ENCODE measurements around the gene UPK3BL2. TPM values are rescaled to one million over a fixed set of nuclear protein-coding genes. Genes with fewer than 3 reads are reported as not detected.
"Not testable (repeated sequence)": the region's sequence is repeated elsewhere in the genome, so short reads cannot be mapped to it uniquely, and the experiment has no call there.

UPK3BL2 gene, protein sequence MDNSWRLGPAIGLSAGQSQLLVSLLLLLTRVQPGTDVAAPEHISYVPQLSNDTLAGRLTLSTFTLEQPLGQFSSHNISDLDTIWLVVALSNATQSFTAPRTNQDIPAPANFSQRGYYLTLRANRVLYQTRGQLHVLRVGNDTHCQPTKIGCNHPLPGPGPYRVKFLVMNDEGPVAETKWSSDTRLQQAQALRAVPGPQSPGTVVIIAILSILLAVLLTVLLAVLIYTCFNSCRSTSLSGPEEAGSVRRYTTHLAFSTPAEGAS
- total RNA-seq (10 to 100 TPM in 1 of 2 donors, 1 to 10 TPM in 1; 6.0 to 10.4 TPM), polyA plus RNA-seq (ENCODE audit: insufficient read length in 2 of 2) (10 to 100 TPM in 1 of 2 donors, 1 to 10 TPM in 1; 8.6 to 40.3 TPM)
- long read RNA-seq, donor 1, transcript AC093668.3-201 (6 exons, 1,005 nt), result major isoform, 5 of 5 reads
- long read RNA-seq, donor 1, partial matches to known transcripts, result 0 of 5 reads
- long read RNA-seq, donor 1, other reads (novel, unspliced or antisense), result 0 of 5 reads
- long read RNA-seq, donor 2, result 0 reads
- long read RNA-seq, donor 3, result 0 reads
- long read RNA-seq, donor 4, partial matches to known transcripts, result 0 of 3 reads
- long read RNA-seq, donor 4, other reads (novel, unspliced or antisense), result 0 of 3 reads

DNA sequence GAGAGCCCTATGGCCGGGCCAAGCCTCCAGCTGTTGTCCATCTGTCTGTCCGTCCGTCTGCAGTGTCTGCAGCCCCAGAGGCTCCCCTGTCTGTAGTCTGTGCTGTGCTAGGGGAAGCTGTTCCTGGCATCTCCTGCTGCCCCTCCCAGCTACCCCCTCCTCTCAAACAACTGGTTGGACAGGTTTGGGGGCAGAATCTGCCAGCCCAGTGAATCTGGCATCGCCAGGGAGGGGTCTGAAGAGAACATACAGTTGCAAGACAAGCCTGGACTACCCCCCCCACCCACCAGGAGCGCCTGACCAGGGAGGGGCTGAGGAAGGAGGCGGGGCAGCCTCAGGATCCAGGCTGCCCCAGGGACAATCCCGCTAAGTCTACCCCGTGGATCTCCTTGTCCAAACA is at the start of gene UPK3BL2:
Gene UPK3BL2, minus strand, starts transcription at position 101 of the 400 bp plus-strand sequence. Its CDS starts 60 bp downstream, at position 41.
- not testable (repeated sequence) for H3K27ac ChIP-seq (ENCODE audit: low read depth, low read length); H3K4me3 ChIP-seq (ENCODE audit: low read depth, low read length); DNase-seq (ENCODE audit: low read depth in 4 of 6, low spot score in 6 of 6); H3K4me1 ChIP-seq (ENCODE audit: control insufficient read depth, insufficient read depth, low read length); H3K27me3 ChIP-seq (ENCODE audit: control insufficient read depth, insufficient read depth, low read length); H3K9me3 ChIP-seq (ENCODE audit: control insufficient read depth, insufficient read depth, low read length); H3K36me3 ChIP-seq (ENCODE audit: control insufficient read depth, insufficient read depth, low read length)
- WGBS (ENCODE audit: insufficient coverage), result no CpG with 5 or more reads among the region's 8 CpGs

DNA sequence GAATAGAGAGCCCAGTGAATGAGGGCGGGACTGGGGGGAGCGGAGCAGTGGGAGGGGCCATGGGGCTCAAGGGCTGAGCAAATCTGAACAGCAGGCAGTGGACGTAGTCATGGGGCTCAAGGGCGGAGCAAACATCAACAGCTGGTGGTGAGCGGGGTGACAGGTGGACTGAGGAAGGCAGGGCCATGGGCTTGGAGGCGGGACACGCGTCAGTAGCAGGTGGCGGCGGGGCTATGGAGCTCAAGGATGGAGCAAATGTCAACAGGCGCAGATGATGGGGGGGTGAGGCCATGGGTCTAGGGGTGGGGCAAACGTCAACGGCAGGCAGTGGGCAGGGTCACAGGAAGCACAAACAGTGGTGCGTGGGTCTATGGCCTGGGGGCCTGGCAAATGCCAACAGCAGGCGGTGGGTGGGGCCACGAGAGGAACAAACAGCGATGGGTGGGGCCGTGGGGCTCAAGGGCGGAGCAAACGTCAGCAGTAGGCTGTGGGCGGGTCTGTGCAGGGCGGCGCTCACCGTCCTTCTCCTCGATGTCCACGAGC is 49.1 kb upstream of the UPK3BL2 start:
- H3K9me3 ChIP-seq (ENCODE audit: control insufficient read depth, insufficient read depth, low read length); H3K27ac ChIP-seq (ENCODE audit: low read depth, low read length); H3K36me3 ChIP-seq (ENCODE audit: control insufficient read depth, insufficient read depth, low read length); H3K27me3 ChIP-seq (ENCODE audit: control insufficient read depth, insufficient read depth, low read length); DNase-seq (ENCODE audit: low read depth in 4 of 6, low spot score in 6 of 6); H3K4me1 ChIP-seq (ENCODE audit: control insufficient read depth, insufficient read depth, low read length); H3K4me3 ChIP-seq (ENCODE audit: low read depth, low read length): not testable (repeated sequence)
- no CpG with 5 or more reads among the region's 26 CpGs for WGBS (ENCODE audit: insufficient coverage)

DNA sequence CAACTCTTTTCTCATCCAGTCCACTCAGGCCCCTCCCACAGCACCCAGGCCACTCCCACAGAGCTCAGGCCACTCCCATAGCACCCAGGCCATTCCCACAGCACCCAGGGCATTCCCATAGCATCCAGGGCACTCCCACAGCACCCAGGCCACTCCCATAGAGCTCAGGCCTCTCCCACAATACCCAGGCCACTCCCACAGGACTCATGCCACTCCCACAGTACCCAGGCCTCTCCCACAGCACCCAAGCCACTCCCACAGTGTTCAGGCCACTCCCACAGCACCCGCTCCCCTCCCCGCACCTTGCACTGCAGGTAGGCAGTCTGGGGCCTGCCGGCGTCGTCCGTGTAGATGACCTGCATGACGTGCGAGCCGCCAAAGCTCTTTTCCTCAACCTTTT is 46.4 kb upstream of the UPK3BL2 start:
- H3K9me3 ChIP-seq (ENCODE audit: control insufficient read depth, insufficient read depth, low read length); H3K36me3 ChIP-seq (ENCODE audit: control insufficient read depth, insufficient read depth, low read length); H3K27me3 ChIP-seq (ENCODE audit: control insufficient read depth, insufficient read depth, low read length); H3K27ac ChIP-seq (ENCODE audit: low read depth, low read length); DNase-seq (ENCODE audit: low read depth in 4 of 6, low spot score in 6 of 6); H3K4me1 ChIP-seq (ENCODE audit: control insufficient read depth, insufficient read depth, low read length); H3K4me3 ChIP-seq (ENCODE audit: low read depth, low read length): not testable (repeated sequence)
- no CpG with 5 or more reads among the region's 9 CpGs for WGBS (ENCODE audit: insufficient coverage)

DNA sequence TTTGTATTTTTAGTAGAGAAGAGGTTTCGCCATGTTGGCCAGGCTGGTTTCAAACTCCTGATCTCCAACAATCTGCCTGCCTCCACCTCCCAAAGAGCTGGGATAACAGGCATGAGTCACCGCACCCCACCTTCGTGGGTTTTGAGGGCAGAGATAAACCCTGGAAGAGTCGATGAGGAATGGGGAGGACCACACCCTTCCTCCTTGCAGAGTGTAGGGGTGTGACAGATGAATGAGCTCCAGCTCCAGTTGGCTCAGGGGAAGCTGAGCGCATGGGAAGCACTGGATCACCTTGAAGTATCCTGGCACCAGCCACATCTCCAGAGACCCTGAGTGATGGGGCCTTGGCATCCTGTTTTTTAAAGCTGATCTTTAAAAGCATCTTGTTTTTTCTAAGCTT is 40.0 kb upstream of the UPK3BL2 start:
- not testable (repeated sequence) for H3K36me3 ChIP-seq (ENCODE audit: control insufficient read depth, insufficient read depth, low read length); H3K27me3 ChIP-seq (ENCODE audit: control insufficient read depth, insufficient read depth, low read length); H3K9me3 ChIP-seq (ENCODE audit: control insufficient read depth, insufficient read depth, low read length); H3K4me1 ChIP-seq (ENCODE audit: control insufficient read depth, insufficient read depth, low read length); H3K27ac ChIP-seq (ENCODE audit: low read depth, low read length); DNase-seq (ENCODE audit: low read depth in 4 of 6, low spot score in 6 of 6); H3K4me3 ChIP-seq (ENCODE audit: low read depth, low read length)
- WGBS (ENCODE audit: insufficient coverage), result no CpG with 5 or more reads among the region's 5 CpGs

DNA sequence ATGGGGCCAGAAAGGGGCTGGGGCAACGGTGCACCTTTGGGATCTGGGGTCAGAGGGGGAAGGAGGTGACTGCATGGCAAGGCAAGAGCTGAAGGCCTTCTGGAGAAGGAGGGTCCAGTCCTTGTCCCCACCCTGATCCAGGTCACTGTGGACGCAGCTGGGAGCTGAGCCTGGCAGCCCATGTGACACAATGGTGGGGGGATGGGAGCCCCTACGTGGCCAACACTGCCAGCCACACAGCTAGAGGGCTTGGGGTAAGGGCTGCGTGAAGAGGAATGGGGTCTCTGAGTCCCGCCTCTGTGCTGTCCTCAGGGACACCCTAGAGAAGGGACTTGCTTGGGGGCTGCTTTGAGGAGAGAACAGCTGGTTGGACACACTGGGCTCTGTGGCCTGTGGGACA is 38.2 kb upstream of the UPK3BL2 start:
- H3K4me3 ChIP-seq (ENCODE audit: low read depth, low read length); H3K27me3 ChIP-seq (ENCODE audit: control insufficient read depth, insufficient read depth, low read length); H3K9me3 ChIP-seq (ENCODE audit: control insufficient read depth, insufficient read depth, low read length); H3K27ac ChIP-seq (ENCODE audit: low read depth, low read length); DNase-seq (ENCODE audit: low read depth in 4 of 6, low spot score in 6 of 6); H3K36me3 ChIP-seq (ENCODE audit: control insufficient read depth, insufficient read depth, low read length); H3K4me1 ChIP-seq (ENCODE audit: control insufficient read depth, insufficient read depth, low read length): not testable (repeated sequence)
- no CpG with 5 or more reads among the region's 5 CpGs for WGBS (ENCODE audit: insufficient coverage)

DNA sequence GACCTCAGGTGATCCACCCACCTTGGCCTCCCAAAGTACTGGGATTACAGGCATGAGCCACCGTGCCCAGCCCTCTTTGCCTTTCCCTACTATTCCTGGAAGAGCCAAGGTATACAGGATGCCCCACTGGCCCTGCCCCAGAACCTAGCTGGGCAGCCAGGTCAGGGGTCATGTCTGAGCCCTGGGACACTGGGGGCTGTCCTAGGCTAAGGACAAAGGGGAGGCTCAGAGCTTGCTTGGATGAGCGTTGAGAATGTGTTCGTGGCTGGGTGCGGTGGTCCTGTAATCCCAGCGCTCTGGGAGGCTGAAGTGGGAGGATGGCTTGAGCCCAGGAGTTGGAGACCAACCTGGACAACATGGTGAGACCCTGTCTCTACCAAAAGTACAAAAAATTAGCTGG is 35.0 kb upstream of the UPK3BL2 start:
- H3K4me1 ChIP-seq (ENCODE audit: control insufficient read depth, insufficient read depth, low read length); H3K36me3 ChIP-seq (ENCODE audit: control insufficient read depth, insufficient read depth, low read length); DNase-seq (ENCODE audit: low read depth in 4 of 6, low spot score in 6 of 6); H3K27ac ChIP-seq (ENCODE audit: low read depth, low read length); H3K9me3 ChIP-seq (ENCODE audit: control insufficient read depth, insufficient read depth, low read length); H3K4me3 ChIP-seq (ENCODE audit: low read depth, low read length); H3K27me3 ChIP-seq (ENCODE audit: control insufficient read depth, insufficient read depth, low read length): not testable (repeated sequence)
- no CpG with 5 or more reads among the region's 5 CpGs for WGBS (ENCODE audit: insufficient coverage)

DNA sequence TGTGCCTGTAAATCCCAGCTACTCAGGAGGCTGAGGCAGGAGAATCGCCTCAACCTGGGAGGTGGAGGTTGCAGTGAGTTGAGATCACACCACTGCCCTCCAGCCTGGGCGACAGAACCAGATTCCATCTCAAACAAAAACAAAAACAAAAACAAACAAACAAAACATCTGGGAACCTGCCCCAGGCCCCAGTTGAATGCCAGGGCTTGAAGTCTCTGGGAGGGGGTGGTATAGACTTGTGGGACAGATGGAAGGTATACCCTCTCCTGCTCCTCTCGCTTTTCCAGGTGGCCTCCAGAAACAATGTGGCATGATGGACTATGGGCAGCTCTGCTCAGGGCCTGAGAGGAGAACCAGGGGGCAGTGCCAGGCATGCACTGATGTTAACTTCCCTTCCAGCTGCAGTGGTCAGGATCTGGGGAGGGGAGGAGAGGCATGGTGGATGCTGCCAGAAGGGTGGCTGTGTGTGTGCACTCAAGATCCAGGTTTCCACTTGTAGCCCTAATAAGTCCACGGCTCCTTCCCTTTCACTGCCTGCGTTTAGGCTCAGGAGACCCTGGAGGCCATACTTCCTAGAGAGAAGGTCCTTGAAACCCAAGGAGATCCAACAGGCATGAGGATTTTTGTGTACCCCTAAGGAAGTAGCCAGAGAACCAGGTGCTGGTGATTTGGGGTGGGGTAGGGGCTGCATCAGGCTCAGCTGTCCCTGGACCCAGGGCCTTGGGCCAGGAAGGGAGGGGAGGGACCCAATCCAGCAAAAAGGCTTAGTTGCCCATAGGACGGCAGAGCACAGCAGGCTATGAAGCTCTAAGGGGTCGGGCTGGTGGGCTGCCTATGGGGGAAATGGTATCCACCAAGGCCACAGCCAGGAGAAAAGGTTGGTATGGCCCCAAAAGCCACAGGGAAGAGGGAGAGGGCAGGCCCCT is 34.1 kb upstream of the UPK3BL2 start:
- WGBS (ENCODE audit: insufficient coverage), result no CpG with 5 or more reads among the region's 7 CpGs
- H3K36me3 ChIP-seq (ENCODE audit: control insufficient read depth, insufficient read depth, low read length); H3K4me3 ChIP-seq (ENCODE audit: low read depth, low read length); H3K4me1 ChIP-seq (ENCODE audit: control insufficient read depth, insufficient read depth, low read length); H3K9me3 ChIP-seq (ENCODE audit: control insufficient read depth, insufficient read depth, low read length); H3K27me3 ChIP-seq (ENCODE audit: control insufficient read depth, insufficient read depth, low read length); H3K27ac ChIP-seq (ENCODE audit: low read depth, low read length): not testable (repeated sequence)
- DNase-seq (ENCODE audit: low read depth in 4 of 6, low spot score in 6 of 6), result peak in 1 of 6 donors; percentile 0

DNA sequence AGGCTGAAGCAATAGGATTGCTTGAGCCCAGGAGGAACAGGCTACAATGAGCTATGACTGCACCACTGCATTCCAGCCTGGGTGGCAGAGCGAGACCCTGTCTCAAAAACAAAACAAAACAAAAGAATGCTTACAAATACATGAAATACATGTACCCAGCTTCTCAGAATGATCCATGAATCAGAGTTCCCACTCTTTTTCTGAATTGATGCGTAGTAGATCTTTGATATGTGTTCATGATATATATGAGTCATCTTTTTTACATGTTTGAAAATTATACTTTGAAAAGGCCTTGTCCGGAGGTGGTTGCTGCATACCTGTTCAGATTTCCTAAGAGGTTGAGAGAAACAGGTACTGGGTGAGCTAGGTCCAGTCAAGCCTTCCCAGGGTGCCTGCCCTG is 32.9 kb upstream of the UPK3BL2 start:
- DNase-seq (ENCODE audit: low read depth in 4 of 6, low spot score in 6 of 6); H3K27ac ChIP-seq (ENCODE audit: low read depth, low read length); H3K36me3 ChIP-seq (ENCODE audit: control insufficient read depth, insufficient read depth, low read length); H3K9me3 ChIP-seq (ENCODE audit: control insufficient read depth, insufficient read depth, low read length); H3K4me1 ChIP-seq (ENCODE audit: control insufficient read depth, insufficient read depth, low read length); H3K4me3 ChIP-seq (ENCODE audit: low read depth, low read length); H3K27me3 ChIP-seq (ENCODE audit: control insufficient read depth, insufficient read depth, low read length): not testable (repeated sequence)
- no CpG with 5 or more reads among the region's 3 CpGs for WGBS (ENCODE audit: insufficient coverage)

DNA sequence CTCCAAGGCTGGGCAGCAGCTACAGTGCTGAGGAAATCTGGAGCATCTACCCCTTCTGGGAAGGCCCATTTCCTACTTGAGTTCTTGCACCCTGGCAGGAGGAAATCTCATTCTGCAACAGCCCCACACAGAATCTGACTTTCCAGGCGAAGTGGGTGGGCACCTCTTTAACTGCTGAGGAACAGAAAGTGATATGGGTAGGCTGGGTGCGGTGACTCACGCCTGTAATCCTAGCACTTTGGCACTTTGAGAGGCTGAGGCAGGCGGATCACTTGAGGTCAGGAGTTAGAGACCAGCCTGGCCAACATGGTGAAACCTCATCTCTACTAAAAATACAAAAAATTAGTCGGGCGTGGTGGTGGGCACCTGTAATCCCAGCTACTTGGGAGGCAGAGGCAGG is 31.1 kb upstream of the UPK3BL2 start:
- H3K4me1 ChIP-seq (ENCODE audit: control insufficient read depth, insufficient read depth, low read length); DNase-seq (ENCODE audit: low read depth in 4 of 6, low spot score in 6 of 6); H3K36me3 ChIP-seq (ENCODE audit: control insufficient read depth, insufficient read depth, low read length); H3K4me3 ChIP-seq (ENCODE audit: low read depth, low read length); H3K27ac ChIP-seq (ENCODE audit: low read depth, low read length); H3K9me3 ChIP-seq (ENCODE audit: control insufficient read depth, insufficient read depth, low read length); H3K27me3 ChIP-seq (ENCODE audit: control insufficient read depth, insufficient read depth, low read length): not testable (repeated sequence)
- no CpG with 5 or more reads among the region's 6 CpGs for WGBS (ENCODE audit: insufficient coverage)

Data from spinal cord (tissue), 10 donors.